C4-2B (cell line): ENCODE results near the gene B3GLCT.

Source experiments
- ZFX ChIP-seq: fragments of 450-650 bp; IDR thresholded peaks from 2 replicates; pipeline ENCODE4 v1.6.1; 2017
- TF ChIP-seq, protein P1 (sequence below): fragments of 450-650 bp; conservative IDR thresholded peaks from 2 replicates; pipeline ENCODE4 v1.5.1; 2017; ENCODE audit warnings: mild to moderate bottlenecking

GRCh38 chr13:31327182-31327860, 127.5 kb downstream of the B3GLCT start:
- TF ChIP-seq, protein P1, sequence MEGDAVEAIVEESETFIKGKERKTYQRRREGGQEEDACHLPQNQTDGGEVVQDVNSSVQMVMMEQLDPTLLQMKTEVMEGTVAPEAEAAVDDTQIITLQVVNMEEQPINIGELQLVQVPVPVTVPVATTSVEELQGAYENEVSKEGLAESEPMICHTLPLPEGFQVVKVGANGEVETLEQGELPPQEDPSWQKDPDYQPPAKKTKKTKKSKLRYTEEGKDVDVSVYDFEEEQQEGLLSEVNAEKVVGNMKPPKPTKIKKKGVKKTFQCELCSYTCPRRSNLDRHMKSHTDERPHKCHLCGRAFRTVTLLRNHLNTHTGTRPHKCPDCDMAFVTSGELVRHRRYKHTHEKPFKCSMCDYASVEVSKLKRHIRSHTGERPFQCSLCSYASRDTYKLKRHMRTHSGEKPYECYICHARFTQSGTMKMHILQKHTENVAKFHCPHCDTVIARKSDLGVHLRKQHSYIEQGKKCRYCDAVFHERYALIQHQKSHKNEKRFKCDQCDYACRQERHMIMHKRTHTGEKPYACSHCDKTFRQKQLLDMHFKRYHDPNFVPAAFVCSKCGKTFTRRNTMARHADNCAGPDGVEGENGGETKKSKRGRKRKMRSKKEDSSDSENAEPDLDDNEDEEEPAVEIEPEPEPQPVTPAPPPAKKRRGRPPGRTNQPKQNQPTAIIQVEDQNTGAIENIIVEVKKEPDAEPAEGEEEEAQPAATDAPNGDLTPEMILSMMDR = no peak
- TF ChIP-seq ZFX = no peak
